Muscle layer of colon (tissue), 2 donors: ENCODE measurements around the gene CNKSR2.

Experiments used
- H3K27ac ChIP-seq: one replicate; pipeline ENCODE4 v1.7.0; 2013; ENCODE audit warnings: low read depth, mild to moderate bottlenecking, low read length, moderate library complexity
- H3K27me3 ChIP-seq, 2 donors: one replicate each; pipeline ENCODE4 v1.7.0; 2013; ENCODE audit warnings: low read length in 2 of 2, mild to moderate bottlenecking in 2 of 2; ENCODE audit not compliant: insufficient read depth in 2 of 2, control insufficient read depth in 1 of 2
- H3K36me3 ChIP-seq: one replicate; pipeline ENCODE4 v1.7.0; 2013; ENCODE audit warnings: mild to moderate bottlenecking, low read length; ENCODE audit not compliant: insufficient read depth
- H3K4me1 ChIP-seq: one replicate; pipeline ENCODE4 v1.7.0; 2013; ENCODE audit warnings: mild to moderate bottlenecking, low read length; ENCODE audit not compliant: insufficient read depth
- H3K4me3 ChIP-seq, 2 donors: one replicate each; pipeline ENCODE4 v1.7.0; 2013; ENCODE audit warnings: low read length in 2 of 2, low read depth in 1 of 2, mild to moderate bottlenecking in 1 of 2, moderate library complexity in 1 of 2
- H3K9ac ChIP-seq: one replicate; pipeline ENCODE4 v1.7.0; 2013; ENCODE audit warnings: low read length
- H3K9me3 ChIP-seq: one replicate; pipeline ENCODE4 v1.7.0; 2013; ENCODE audit warnings: mild to moderate bottlenecking, low read length
- donor health status: abdominal sarcoma.
- donor health status: Adenocarcinoma of cecum.

CNKSR2 gene

GRCh38 chrX:21612154-21612553 lies 237.9 kb downstream of the CNKSR2 start:
- Histone ChIP-seq H3K4me1 (no peaks in the 10 kb centered on the region), H3K27me3 (no peaks in the 10 kb centered on the region), H3K4me3 (no peak overlapping the region), H3K36me3 (no peaks in the 10 kb centered on the region), H3K27ac (no peak overlapping the region), H3K9ac (no peak overlapping the region), H3K9me3 (no peaks in the 10 kb centered on the region)

DNA sequence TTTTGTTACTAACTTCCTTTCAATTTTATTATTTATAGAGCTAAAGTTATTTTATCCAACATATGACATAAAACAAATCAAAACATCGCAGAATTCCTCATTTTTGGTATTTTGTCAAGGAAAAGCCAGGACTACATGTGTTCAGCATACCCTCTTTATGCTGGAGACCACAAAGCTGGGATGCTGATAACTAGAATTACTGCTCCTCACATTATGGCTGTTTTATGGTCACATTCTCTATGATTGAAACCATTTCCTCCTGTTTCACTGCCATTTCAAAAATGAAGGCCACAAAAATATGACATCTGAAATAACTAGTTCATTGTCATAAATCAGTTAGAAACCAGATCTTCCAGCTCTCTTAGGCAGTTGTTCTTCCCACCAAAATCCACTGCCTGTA lies 242.2 kb downstream of the CNKSR2 start:
- H3K27ac ChIP-seq: no peak overlapping the region
- no peaks in the 10 kb centered on the region for H3K27me3 ChIP-seq
- H3K9me3 ChIP-seq: no peaks in the 10 kb centered on the region
- H3K36me3 ChIP-seq: no peaks in the 10 kb centered on the region
- no peak overlapping the region for H3K4me3 ChIP-seq
- H3K9ac ChIP-seq: no peak overlapping the region
- H3K4me1 ChIP-seq: no peaks in the 10 kb centered on the region

GRCh38 chrX:21620234-21620633 lies 246.0 kb downstream of the CNKSR2 start:
- no peaks in the 10 kb centered on the region for H3K36me3 ChIP-seq
- no peak overlapping the region for H3K9ac ChIP-seq
- H3K4me1 ChIP-seq: no peaks in the 10 kb centered on the region
- H3K4me3 ChIP-seq: no peak overlapping the region
- H3K27me3 ChIP-seq: no peaks in the 10 kb centered on the region
- H3K9me3 ChIP-seq: no peaks in the 10 kb centered on the region
- H3K27ac ChIP-seq: no peak overlapping the region

DNA sequence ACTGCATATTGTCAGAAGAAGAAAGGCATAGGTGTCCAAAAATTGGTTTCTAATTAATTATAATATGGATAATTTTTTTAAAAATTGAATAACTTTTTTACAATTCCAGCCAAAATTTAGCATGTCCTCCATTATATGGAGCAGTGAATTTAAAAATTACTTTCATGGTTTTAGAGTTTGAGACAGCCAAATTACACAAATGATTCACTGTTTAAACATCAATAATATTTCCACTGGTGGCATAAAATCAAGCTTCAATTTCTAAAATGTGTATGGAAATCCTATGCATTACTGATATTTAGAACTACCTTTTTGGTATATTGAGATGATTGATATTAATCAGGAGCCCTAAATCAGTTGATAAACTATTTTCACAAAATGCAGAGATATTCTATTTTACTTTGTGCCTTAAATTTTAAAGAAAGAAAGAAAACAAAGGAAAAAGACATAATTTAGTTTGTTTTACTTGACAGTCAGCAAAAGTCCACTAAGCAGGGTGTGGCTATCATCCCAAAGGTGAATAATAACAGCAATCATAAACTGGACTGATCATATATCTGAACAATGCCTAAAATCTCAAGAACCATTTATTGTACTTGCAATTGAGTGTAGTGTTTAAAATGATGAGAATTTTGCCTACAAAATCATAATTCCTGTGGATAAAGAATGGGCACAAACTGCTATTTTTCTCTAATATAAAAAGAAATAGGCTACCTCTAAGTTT lies 249.7 kb downstream of the CNKSR2 start:
- H3K27ac ChIP-seq: no peak overlapping the region
- no peaks in the 10 kb centered on the region for H3K27me3 ChIP-seq
- H3K4me3 ChIP-seq: no peak overlapping the region
- no peak overlapping the region for H3K9ac ChIP-seq
- H3K36me3 ChIP-seq: no peaks in the 10 kb centered on the region
- H3K4me1 ChIP-seq: no peaks in the 10 kb centered on the region
- H3K9me3 ChIP-seq: no peaks in the 10 kb centered on the region

GRCh38 chrX:21632027-21632426 lies 257.8 kb downstream of the CNKSR2 start:
- no peaks in the 10 kb centered on the region for H3K27me3 ChIP-seq
- no peak overlapping the region for H3K4me3 ChIP-seq
- no peaks in the 10 kb centered on the region for H3K4me1 ChIP-seq
- H3K27ac ChIP-seq: no peak overlapping the region
- H3K9ac ChIP-seq: no peak overlapping the region
- no peaks in the 10 kb centered on the region for H3K36me3 ChIP-seq
- no peaks in the 10 kb centered on the region for H3K9me3 ChIP-seq

DNA sequence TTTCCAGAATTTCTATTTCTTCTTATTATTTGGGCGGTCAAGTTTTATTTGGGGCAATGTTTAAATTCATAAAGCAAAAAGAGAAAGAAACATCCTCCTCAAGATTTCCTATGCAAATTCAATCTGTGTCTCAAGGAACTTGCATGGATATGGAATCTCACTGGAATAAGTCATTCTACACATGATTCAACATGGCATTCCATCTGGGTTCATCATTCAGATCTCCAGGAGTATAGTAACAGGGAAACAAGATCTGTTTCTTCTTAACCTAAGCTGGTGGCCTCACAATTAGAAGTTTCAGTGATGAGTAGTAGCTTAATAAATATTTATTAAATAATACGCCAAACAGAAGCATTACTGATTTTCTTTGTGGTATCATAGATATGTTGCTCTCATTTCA lies 264.1 kb downstream of the CNKSR2 start:
- no peaks in the 10 kb centered on the region for H3K36me3 ChIP-seq
- H3K4me3 ChIP-seq: no peak overlapping the region
- no peaks in the 10 kb centered on the region for H3K4me1 ChIP-seq
- no peak overlapping the region for H3K27ac ChIP-seq
- H3K27me3 ChIP-seq: no peaks in the 10 kb centered on the region
- H3K9me3 ChIP-seq: no peaks in the 10 kb centered on the region
- H3K9ac ChIP-seq: no peak overlapping the region

- Histone ChIP-seq H3K4me3 (no peak overlapping the region), H3K27me3 (no peaks in the 10 kb centered on the region), H3K9ac (no peak overlapping the region), H3K36me3 (no peaks in the 10 kb centered on the region), H3K9me3 (no peaks in the 10 kb centered on the region), H3K27ac (no peak overlapping the region), H3K4me1 (no peaks in the 10 kb centered on the region)
Observed at GRCh38 chrX:21639775-21640174, 265.6 kb downstream of the CNKSR2 start.

- no peaks in the 10 kb centered on the region for H3K27me3 ChIP-seq
- H3K36me3 ChIP-seq: no peaks in the 10 kb centered on the region
- no peaks in the 10 kb centered on the region for H3K9me3 ChIP-seq
- H3K4me1 ChIP-seq: no peaks in the 10 kb centered on the region
- H3K4me3 ChIP-seq: no peak overlapping the region
- H3K9ac ChIP-seq: no peak overlapping the region
- H3K27ac ChIP-seq: no peak overlapping the region
Observed at GRCh38 chrX:21645431-21645830, 271.2 kb downstream of the CNKSR2 start.

- no peak overlapping the region for H3K27ac ChIP-seq
- no peaks in the 10 kb centered on the region for H3K4me1 ChIP-seq
- H3K9me3 ChIP-seq: no peaks in the 10 kb centered on the region
- no peak overlapping the region for H3K4me3 ChIP-seq
- no peak overlapping the region for H3K9ac ChIP-seq
- no peaks in the 10 kb centered on the region for H3K36me3 ChIP-seq
- no peaks in the 10 kb centered on the region for H3K27me3 ChIP-seq
Observed at GRCh38 chrX:21645886-21646285, 271.7 kb downstream of the CNKSR2 start.

- peaks cover 7 to 30% of the 10 kb centered on the region in 2 donors for H3K27me3 ChIP-seq
- no peaks in the 10 kb centered on the region for H3K36me3 ChIP-seq
- H3K4me3 ChIP-seq: no peak overlapping the region
- H3K9ac ChIP-seq: no peak overlapping the region
- no peaks in the 10 kb centered on the region for H3K4me1 ChIP-seq
- H3K9me3 ChIP-seq: no peaks in the 10 kb centered on the region
- no peak overlapping the region for H3K27ac ChIP-seq
Observed at GRCh38 chrX:21655901-21656586, 281.8 kb downstream of the CNKSR2 start.

DNA sequence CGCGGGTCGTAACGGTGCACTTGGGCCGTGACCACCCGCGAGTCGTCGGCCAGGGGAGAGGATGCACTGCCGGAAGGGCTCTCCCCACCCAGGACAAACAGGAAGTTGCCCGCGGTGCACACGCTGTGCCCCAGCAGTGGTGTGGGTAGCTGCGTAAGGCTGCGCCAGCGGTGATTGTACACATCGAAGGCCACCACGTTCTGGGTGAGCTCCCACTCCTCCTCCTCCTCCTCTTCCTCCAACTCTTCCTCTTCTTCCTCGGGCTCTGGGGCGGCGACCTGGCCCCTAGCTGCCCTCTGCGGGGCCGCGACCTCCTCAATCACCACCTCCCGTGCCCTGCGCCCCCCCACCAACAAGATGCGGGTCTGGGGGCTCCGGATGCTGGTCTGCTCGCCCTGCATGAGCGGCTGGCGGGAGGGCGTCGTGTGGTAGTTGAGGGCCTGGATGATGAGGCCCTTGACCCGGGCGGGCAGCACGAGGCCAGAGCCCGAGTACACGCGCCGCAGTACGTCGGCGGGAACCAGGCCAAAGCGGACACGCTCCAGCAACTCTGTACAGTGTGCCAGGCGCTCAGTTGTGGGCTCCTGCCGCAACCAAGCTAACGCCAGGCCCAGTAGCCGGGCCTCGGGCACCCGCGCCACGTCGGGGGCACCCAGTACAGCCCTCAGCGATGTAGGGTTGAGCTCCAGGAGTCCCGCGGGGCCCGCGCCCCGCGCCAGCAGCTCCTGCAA lies 282.5 kb downstream of the CNKSR2 start:
- Histone ChIP-seq H3K4me1 (no peaks in the 10 kb centered on the region), H3K27ac (no peak overlapping the region), H3K36me3 (no peaks in the 10 kb centered on the region), H3K4me3 (no peak overlapping the region), H3K9me3 (no peaks in the 10 kb centered on the region), H3K27me3 (peaks cover 7 to 31% of the 10 kb centered on the region in 2 donors), H3K9ac (no peak overlapping the region)
